HS-5 (cell line): ENCODE results near the gene GRIN3A.

Experiments used
- DNase-seq: peaks from one replicate; pipeline ENCODE4 v3.0.0-alpha.2; 2012; ENCODE audit warnings: low read depth

The GRIN3A gene

DNA sequence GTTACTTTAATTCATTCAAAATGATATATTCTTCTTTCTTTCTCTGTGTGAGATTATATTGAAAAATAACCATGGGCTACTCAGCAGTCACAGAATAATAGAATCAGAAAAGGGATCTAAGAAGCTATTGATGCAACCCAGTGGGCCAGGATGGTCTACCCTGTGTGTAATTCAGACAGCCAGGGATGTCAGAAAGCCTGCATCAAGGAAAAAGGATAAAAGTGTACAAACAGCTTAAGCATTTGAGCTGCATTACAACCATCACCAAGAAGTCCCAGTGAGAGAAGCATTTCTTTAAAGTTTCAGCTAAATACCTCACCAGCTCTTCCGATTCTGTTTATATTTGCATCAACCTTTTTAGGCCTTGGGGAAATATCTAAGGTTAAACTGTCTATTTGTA, 105.8 kb downstream of the GRIN3A start:
- DNase-seq = no peak

DNA sequence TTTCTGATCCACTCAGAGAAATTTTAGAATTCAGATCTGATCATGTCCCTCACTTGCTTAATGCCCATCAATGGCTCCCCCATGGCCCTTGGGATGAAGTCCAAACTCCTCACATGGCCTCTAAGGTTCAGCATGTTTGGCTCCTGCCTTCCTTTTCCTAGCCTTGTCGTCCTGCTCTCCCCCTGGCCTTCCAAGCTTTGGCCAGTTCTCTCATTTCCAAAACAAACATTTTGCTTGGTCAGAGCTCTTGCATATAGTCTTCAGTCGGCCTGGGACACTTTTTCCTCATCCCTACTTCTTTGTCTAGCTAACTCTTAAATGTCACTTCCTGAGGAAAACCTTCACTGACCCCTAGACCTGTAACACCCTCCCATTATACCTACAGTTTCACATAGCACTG, 106.6 kb downstream of the GRIN3A start:
- DNase-seq = no peak

DNA sequence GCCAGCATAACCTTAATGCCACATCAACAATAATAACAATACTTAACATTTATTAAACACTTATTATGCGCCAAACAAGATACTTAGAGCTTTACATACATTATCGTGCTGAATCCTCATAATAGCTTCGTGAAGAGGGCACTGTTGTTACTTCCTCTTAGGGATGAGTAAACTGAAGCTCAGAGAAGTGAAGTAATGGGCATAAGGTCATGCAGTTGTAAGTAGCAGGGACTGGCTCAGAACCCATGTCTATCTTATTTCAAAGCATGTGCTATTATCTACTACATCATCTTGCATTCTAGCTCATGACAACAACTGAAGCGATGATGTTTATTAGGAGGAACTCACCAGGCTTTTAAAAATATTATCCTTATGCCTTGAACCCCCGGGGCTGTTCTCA, 108.8 kb downstream of the GRIN3A start:
- no peak for DNase-seq

DNA sequence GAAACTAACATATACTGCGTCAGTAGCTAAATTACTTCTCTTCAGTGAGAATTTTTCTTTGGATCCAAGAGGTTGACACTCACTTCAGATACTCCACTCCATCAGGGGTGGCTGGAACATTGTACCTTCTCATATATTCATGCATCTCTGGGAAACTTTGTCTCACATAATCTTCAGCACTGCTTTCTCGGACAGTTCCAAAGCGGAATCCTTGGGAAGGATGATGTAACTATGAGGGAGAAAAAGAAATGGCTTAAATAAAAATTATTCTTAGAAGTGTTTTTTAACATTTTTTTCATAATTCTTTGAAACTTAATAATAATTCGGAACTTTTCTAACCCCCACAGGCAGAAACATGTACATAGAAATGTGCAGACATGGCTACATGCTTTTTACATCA, 110.3 kb downstream of the GRIN3A start:
- DNase-seq = no peak

DNA sequence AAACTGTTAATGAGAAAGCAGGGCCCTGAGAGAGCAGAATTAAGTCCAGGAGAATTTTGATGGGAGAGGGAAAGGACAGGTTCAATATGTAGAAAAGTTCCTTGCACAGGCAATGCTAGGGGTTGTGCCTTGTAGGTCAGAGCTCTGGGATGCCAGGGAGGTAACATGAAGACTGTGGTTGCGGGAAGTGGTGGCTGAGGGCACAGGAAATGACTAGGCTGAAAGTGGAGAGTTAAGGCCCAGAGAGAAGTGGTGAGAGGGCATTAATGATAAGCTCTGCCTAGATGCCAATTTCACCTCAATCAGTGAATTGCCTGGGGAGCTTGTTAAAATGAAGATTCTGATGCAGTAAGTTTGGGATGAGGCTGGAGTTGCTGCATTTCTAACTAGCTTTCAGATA, 112.2 kb downstream of the GRIN3A start:
- DNase-seq = no peak

DNA sequence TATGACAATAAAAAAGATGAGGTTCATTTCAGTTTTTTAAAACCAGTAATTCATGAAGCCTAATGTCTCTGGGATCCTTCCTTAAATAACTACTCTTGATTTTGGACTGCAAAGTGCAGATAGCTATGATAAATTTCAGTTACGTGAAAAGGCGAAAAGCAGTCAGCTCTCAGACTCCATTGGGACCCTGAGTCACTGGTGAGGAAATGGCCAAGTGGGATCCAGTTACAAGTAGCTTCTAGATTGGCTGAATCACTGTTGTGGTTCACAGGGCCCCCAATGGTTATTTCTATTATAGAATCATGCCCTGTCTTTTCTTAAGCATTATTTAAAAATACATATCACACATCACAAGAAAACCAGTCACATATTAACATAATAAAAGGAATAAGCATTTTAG, 112.6 kb downstream of the GRIN3A start:
- no peak for DNase-seq

DNA sequence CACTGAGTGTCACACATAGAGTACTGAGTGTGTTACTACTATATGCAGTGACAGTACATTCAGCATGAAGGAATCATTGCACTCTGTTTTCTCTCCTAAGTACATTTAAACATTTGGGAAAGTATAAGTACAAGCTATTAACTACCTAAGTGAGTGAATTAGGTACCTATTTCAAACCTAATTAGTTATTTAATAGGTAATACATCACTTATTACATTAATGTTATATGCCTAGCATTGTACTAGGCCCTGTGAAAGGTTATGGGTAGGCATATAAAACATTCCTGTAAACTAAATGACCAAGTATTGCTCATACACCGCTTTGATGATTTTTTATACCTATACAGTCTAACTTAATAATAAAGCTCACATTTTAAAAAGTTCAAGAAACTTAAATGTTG, 118.0 kb downstream of the GRIN3A start:
- no peak for DNase-seq

DNA sequence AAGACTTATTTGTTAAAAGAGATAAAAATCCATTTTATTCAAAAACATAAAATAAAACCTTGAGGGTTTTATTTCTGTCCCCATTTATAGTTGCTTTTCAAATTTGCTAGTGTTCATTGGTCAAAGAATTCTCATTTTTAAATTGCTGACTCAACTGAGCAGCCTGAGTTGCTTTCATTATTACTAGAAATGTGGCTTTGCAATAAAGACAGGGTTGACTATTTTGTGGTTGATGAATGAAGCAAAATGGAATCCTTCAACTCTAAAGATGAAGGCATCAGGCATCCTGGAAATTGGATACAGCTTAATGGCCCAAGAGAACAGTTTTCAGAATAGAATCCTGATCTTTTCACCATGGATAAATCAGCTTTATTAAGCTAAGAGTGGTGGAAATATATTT, 119.7 kb downstream of the GRIN3A start:
- no peak for DNase-seq

DNA sequence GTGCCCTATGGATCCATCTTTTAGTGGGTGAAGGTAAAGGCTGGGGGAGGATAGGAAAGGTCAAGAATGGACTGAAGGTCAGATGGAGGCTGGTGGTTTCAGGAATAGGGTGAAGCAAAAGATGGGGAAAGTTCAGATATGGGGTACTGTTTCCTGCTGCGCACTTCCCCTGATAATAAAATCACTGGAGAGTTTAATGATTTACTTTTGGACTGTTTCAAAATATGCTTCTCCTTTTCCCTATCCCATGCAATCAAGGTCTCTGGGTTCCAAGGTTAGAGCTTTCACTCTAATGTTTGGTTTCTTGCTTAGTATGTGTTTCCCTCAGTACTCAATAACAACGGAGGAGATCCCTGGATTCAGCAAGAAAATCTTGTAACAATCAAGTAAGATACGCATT, 132.9 kb downstream of the GRIN3A start:
- no peak for DNase-seq

DNA sequence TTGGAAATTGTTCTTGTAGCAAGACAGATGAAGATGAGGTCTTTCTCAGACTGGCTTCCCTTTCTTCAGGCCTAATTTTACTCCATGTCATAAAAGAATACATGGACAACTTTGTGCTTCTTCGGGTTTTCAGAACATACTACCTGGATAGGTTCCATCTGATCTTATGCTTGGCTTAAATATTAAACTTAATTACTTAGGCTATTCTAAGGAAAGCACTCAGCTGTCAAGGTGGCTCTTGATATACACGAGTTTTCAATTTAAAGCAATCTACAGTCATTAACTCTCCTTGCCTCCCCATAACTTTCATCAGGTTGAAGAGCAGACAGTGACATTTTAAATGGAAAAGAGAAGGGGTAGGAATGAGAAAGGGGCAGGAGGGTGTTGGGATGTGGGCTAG, 134.2 kb downstream of the GRIN3A start:
- no peak for DNase-seq

DNA sequence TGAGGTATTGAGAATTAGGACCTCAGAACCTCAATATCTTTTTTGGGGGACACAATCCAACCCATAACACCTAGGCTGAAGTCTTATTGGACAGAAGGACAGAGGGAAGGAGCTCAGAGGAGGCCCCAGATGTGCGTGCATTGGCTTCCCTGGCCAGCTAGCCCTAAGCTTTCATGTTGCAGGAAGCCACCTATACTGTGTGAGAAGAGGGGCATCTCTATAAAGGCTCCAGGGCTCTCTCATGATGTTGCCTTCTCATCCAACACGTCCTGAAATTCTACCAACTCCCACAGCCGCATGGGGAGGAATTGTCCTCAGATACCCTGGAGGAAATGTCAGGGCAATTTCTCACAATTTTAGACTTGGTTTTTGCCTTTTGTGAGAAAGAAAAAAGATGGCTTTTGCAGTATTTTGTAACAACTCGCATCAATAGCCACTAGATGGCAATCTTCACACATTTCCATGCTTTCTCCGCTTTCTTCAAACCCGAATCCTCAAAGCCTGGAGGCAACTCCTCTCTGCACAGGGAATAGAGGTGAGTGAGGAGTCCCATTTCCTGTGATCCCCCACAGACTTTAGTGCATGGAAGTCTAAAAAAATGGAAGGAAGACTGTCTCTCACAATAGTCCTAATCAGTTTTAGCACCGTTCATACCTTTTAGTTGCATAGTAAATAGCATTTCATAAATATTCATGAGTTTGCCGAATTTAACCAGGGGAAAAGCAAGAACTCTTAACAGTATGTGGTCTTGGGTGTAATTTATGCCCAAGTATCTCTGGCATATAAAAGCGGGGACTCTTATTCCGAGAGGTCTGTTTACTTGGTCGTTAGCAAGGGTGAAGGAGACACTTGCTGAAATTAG, 136.3 kb downstream of the GRIN3A start:
- DNase-seq = no peak

DNA sequence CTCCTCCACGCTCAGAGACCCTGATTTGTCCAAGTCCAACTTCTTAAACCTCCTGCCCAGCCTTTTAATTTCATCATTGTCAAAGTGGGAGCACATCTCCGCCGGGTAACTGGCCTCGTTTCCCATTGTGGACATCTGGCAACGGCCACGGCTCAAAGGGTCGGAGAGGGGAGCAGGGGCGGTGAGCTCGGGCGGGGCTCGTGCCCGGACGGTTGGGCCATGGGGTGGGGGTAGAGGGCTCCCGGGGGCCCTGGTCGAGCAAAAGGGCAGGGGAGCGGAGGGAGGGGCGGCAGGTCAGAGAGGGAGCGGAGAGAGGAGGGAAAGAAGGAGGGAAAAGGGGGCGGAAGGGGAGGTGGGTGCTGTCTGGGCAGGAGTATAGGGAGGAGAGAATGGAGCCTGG, 143.7 kb downstream of the GRIN3A start, which contains the start of gene PPP3R2:
Gene PPP3R2, minus strand, starts transcription at position 174 of the 400 bp plus-strand sequence. Its CDS starts 48 bp downstream, at position 126.
- DNase-seq = no peak

DNA sequence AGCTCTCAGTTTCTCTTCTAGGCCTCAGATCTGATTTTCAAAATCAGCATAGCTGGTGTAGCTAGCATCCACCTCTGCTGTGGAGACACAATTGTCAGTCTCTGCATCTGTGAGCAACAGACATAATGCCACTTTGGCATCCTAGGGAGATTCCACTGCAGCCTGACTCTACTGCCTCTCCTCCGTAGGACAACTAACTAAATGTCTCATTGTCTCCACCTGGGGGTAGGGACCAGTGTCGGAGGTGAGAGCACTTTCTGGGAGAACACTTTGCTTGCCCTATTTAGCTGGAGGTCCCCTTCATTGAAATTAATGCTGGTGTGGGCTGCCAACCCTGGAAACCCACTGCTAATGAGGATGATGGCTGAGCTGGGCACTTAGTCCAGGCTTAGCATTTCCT, 145.1 kb downstream of the GRIN3A start:
- DNase-seq = no peak

DNA sequence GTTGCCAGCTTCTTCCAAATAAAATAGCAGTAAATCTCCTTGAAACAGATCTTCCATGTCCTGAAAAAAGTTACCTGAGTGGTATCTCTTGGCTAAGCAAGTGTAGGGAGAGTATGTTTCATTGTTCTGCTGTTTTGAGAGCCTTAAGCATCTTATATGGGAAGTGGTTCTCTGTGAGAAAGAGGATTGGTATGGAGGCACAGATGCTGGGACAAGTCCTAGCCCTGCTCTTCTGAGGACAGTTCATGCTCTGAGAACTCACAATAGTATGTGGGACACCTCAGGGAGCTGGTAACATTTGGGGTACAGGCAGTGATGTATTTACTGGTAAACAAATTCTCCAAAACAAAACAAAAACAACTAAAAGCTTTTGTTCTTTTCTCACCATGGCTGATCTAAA, 145.7 kb downstream of the GRIN3A start:
- DNase-seq = no peak

DNA sequence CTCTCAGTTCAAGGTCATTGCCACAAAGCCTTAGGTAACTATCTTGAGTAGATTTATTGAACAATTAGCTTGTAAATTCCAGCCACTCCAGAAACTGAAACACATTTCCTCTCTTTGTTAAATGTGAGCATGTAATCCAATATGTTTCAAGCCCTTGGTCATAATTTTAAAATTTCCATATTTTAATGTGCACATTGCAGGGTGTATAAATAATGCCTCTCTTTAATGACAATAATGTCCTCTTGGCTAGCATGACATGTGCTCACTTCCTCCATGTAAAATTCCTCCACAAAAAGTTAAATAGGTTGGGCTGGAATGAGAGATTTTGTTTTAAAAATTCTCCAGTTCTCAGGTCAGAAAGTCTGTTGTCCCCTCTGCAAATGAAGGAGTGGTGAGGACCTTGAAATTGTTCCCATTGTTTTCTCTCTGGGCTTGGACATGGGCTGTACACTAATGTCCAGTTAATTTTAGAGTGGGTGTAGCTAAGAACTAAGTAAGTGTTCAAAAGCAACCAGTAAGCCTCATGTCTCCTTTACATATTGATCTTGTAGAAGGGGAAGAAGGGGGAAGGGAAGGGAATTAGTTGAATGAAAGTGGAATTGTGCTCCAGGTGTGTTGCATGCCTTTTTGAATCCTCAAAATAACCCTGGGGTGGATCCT, 146.5 kb downstream of the GRIN3A start:
- DNase-seq = no peak

DNA sequence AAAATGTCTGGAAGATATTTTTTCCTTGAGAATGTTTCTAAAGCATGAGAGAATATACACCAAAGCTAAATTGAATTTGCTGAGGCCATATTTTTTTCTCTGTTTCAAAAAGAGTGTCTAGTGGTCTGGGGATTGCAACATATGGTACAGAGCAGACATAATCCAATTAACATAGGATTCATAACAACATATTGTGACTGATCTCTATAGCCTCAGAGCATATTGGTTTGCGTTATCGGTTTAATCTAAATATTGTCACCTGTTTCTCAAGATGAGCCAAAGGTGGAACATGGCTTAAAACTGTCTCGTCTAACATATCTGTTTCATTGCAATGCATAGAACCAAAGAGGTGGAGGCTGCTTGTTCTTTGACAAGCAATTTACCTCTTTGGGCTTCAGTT, 147.5 kb downstream of the GRIN3A start:
- DNase-seq = no peak

DNA sequence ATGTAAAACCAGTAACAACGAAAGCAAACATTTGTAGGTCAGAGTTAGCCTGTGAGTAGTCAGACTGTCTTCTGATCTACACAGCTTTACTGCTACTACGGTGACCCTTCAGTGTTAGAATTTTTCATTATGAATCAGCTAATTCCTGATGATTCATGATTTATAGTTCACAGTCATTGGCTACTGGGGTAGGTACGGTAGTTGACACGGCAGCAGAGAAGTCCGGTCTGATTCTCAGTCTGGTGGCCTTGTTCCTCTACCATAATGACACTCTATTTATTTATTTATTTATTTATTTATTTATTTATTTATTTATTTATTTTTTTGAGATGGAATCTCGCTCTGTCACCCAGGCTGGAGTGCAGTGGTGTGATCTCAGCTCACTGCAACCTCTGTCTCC, 148.4 kb downstream of the GRIN3A start:
- peak; percentile 77 for DNase-seq

DNA sequence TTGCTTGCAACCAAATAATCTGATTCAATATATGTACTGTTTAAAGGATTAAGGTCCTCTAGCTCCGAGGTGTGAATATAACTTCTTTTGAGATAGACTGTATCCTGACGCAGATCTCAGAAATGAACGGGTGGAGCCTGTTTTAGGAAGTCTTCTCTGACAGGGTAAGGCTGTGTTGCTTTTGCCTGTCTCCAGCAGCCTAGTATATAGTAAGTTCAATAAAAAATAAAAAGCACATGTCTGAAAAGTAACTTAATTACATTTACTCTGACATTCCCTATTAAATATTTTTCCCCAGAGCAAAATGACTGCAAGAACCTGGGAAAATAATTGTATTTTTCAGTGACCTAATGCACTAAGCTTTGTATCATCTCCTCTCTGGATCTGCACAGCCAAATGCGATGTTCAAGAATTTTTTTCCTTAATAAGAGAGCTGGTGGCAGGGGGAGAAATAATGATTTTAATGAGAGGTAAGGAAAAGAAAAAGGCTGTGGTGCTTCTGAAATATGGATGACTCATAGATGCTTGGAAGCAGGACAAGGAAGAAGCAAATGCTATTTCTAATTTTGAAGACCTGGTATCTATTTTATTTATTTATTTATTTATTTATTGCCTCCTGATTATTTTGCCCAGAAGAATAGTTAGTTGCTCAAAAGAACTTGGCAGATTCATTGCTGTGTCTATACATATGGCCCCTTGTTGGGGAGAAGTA, 151.0 kb downstream of the GRIN3A start:
- no peak for DNase-seq

DNA sequence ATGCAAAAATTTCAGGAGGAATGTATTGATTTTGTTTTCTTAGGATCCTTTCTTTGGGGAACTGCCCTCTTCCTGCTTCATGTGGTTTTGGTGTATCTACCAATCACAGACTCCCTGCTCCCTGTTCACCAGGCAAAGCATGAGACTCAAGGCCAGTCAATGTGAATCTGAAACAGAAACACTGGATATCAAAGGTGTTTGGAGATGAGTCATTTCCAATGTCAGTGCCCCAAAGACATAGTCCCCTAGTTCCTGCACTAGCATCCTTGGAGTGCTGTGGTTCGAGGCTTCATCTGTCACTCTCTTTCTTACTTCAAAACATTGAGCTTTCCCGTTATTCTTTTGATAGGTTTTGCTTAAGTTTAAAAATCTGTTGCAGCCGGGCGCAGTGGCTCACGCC, 151.8 kb downstream of the GRIN3A start:
- DNase-seq = no peak

DNA sequence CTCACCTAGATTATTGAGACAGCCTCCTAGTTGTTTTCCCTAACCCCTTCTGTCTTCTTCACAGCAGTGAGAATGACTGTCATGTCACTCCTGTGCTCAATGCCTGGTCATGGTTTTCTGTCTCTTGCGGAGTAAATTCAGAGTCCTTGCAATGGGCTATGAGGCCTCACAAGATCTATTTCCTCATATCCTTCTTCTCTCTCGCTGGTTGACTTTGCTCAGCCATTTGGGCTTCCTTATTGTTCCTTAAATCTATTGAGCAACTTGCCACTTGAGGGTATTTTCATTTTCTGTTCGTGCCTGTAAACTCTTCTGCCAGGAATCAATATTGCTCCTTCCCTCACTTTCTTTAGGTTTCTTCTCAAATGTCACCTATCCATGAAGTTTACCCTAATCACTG, 152.7 kb downstream of the GRIN3A start:
- DNase-seq = no peak

DNA sequence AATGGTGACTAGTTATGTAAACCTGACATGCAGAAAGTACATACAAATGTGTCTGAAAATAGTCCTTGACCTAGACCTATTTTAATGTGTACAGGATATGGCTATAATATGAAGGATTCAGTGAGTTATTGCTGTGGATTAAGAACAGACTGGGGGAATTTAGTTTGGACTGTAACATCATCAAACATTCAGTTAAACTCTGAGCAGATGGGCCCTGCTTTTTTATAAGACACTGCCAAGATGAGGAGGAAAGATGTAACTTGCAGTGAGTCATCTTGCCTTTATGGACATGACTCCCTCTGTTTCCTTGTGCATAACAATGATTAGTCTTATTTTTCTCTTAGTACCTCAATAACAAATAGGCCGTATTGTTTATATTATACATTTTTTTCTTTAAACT, 155.9 kb downstream of the GRIN3A start:
- peak; percentile 65 for DNase-seq

DNA sequence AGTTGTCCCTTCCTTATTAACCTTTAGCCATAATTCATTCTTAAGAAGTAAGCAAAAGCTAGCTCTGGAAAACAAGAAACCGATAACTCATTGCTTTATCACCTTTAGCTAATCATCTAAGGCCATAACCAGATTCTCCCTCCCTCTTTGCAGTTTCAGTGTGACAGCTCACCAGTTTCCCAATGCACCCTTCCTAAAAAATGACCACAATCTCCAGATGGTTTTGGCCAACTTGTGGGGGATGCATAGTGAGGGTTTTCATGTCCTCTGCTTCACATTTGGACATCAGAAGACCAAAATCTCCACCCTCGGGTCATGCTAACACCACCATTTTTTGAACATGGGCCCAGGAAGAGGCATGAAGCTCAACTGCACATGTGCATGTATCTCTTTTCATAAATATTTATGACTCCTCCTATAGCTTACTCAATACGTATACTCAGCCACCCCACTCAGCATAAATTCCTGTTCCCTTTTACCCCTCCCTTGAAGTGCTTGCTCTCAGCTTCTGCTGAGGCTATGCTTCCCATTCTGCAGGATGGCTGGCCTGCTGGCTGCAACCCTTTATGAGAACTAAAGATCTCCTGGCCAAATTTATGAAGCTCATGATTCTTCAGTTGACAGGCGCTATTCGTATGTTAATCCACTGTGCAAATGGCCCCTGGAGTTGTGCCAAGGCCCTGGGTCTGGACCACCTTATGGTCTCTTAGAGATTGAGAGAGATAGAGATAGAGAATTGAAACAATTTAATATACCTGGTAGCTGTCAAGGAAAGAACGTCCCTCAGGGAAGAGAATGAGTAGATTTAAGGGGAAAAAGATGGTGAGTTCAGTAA, 158.5 kb downstream of the GRIN3A start:
- no peak for DNase-seq
